ENCODE measurements around the gene SPSB2. TPM values are rescaled to one million over a fixed set of nuclear protein-coding genes. Genes with fewer than 3 reads are reported as not detected.

SPSB2 gene
- total and polyA plus RNA-seq, 2 donors (not counting 1 experiment from before 2014, with no cell fraction given): 9.4 to 16.0 TPM

- Mint-ChIP-seq H3K9me3 (ENCODE audit: insufficient read depth) (no peaks in the 10 kb centered on the region), H3K27ac (peak overlapping the region; percentile 93), H3K4me1 (peaks cover 23% of the 10 kb centered on the region), H3K27me3 (no peaks in the 10 kb centered on the region), H3K4me3 (peak overlapping the region; percentile 92)
- Histone ChIP-seq H2AFZ (ENCODE audit: insufficient read depth, low read depth, low read length, poor library complexity, severe bottlenecking) (peak overlapping the region; percentile 80), H4K20me1 (ENCODE audit: control insufficient read depth, insufficient read depth, low read length, poor library complexity, severe bottlenecking) (peaks cover 5% of the 10 kb centered on the region), H3K4me3 (ENCODE audit: control extremely low read depth in 1 of 5, extremely low read depth in 1 of 5, insufficient read depth in 1 of 5, low read depth in 2 of 5, low read length in 4 of 5) (peak overlapping the region; percentile 11 to 92 (median 85)), H3K4me2 (replicated peaks; ENCODE audit: low read depth, low read length, poor library complexity, severe bottlenecking) (peak overlapping the region; percentile 87), H3K9ac (ENCODE audit: low read length) (peak overlapping the region; percentile 87), H3K4me1 (ENCODE audit: control insufficient read depth in 2 of 2, insufficient read depth in 2 of 2, low read length in 2 of 2) (peaks cover 6 to 23% of the 10 kb centered on the region in 2 donors), H3K9me3 (ENCODE audit: control extremely low read depth in 1 of 3, control insufficient read depth in 2 of 3, insufficient read depth in 1 of 3, low read length in 2 of 3) (no peaks in the 10 kb centered on the region), H3K27ac (ENCODE audit: low read length in 2 of 2) (peak overlapping the region; percentile 37 to 56), H3K79me2 (ENCODE audit: control insufficient read depth, insufficient read depth, low read length) (peaks cover 46% of the 10 kb centered on the region), H3K27me3 (replicated peaks in 1 of 4; ENCODE audit: control extremely low read depth in 1 of 4, control insufficient read depth in 3 of 4, insufficient read depth in 4 of 4, low read length in 3 of 4) (no peaks in the 10 kb centered on the region), H3K36me3 (replicated peaks in 1 of 2; ENCODE audit: control extremely low read depth in 1 of 2, control insufficient read depth in 1 of 2, extremely low read depth in 1 of 2, insufficient read depth in 2 of 2, low read length in 1 of 2) (peaks cover 0 to 32% of the 10 kb centered on the region in 2 experiments)
- DNase-seq (no peak), ATAC-seq (ENCODE audit: low read depth) (no peak)
- ChIA-PET CTCF (interaction anchor here (0.6 to 6.7 kb wide), 12 partner anchors 16 to 260 kb away, joined by 3 to 136 read pairs (median 5); partner anchors contain the start of genes COPS7A, MLF2, SPSB2 and TPI1), POLR2A (interaction anchor here (0.6 to 5.3 kb wide), 18 partner anchors 9 to 383 kb away, joined by 3 to 49 read pairs (median 6); partner anchors contain the start of genes COPS7A, LPCAT3, LRRC23 and MLF2)
- WGBS (ENCODE audit: insufficient coverage): 0% methylated on average over 10 of the region's 18 CpGs
- no peak for TF ChIP-seq EZH2 (IDR thresholded peaks at IDR 0.05; ENCODE audit: borderline replicate concordance, insufficient read depth, low read depth, low read length, poor library complexity, severe bottlenecking)
- TF ChIP-seq, protein P1, sequence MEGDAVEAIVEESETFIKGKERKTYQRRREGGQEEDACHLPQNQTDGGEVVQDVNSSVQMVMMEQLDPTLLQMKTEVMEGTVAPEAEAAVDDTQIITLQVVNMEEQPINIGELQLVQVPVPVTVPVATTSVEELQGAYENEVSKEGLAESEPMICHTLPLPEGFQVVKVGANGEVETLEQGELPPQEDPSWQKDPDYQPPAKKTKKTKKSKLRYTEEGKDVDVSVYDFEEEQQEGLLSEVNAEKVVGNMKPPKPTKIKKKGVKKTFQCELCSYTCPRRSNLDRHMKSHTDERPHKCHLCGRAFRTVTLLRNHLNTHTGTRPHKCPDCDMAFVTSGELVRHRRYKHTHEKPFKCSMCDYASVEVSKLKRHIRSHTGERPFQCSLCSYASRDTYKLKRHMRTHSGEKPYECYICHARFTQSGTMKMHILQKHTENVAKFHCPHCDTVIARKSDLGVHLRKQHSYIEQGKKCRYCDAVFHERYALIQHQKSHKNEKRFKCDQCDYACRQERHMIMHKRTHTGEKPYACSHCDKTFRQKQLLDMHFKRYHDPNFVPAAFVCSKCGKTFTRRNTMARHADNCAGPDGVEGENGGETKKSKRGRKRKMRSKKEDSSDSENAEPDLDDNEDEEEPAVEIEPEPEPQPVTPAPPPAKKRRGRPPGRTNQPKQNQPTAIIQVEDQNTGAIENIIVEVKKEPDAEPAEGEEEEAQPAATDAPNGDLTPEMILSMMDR (IDR thresholded peaks at IDR 0.05): no peak
- intact Hi-C loops (cut with micrococcal nuclease): loop anchor here (1.0 to 5.0 kb wide), 10 partner anchors 14 to 296 kb away; partner anchors contain the start of genes CHD4, COPS7A, IFFO1 and LPCAT3
Observed at GRCh38 chr12:6852651-6853354, 20.3 kb downstream of the SPSB2 start.

Data from B cell (primary cell).